22Rv1 (cell line): ENCODE data around the gene CARD9.

Source experiments
- CTCF ChIP-seq: fragments of 450-650 bp; IDR thresholded peaks from 2 replicates; pipeline ENCODE4 v1.5.1; 2017; ENCODE audit warnings: mild to moderate bottlenecking
- ZFX ChIP-seq: fragments of 450-650 bp; IDR thresholded peaks from 2 replicates; pipeline ENCODE4 v1.6.1; 2017; ENCODE audit warnings: antibody characterized with exemption, borderline replicate concordance

- TF ChIP-seq CTCF (no peak), ZFX (no peak)
These were observed 40.4 kb downstream of the CARD9 start for GRCh38 chr9:136333045-136333444.
